A549 (cell line): ENCODE data around the gene AMY2B. TPM values are rescaled to one million over a fixed set of nuclear protein-coding genes. Genes with fewer than 3 reads are reported as not detected.

Source experiments
- ATAC-seq, 2 experiments: fragments of 200-7000 bp in 1 of 2; fragments of >200 bp in 1 of 2; cut with Nextera tagmentation in 1 of 2; cut with Tn5 transposase in 1 of 2; 3 replicates each; pipeline versions ENCODE4 v1.8.0 to v1.9.1; 2018 to 2020; ENCODE audit warnings: mild to moderate bottlenecking in 1 of 2, moderate library complexity in 1 of 2
- CTCF ChIA-PET: fragments of 300-600 bp; sonication (Branson Sonifier 250); formaldehyde crosslinking; extraction: SDS; loops from one replicate; lab custom pipeline; 2021; ENCODE audit warnings: antibody characterized with exemption, inconsistent platforms; lab: Yijun Ruan, JAX
- POLR2A ChIA-PET: fragments of 350-600 bp; formaldehyde crosslinking; extraction: SDS; loops from one replicate; lab custom pipeline; 2021; ENCODE audit warnings: antibody characterized with exemption, inconsistent platforms; lab: Yijun Ruan, JAX
- DNase-seq, 2 experiments: peaks; one replicate each; pipeline versions ENCODE4 v3.0.0 to v3.0.0-alpha.2; 2011 to 2016; ENCODE audit warnings: low read depth in 1 of 2, low spot score in 1 of 2
- FAIRE-seq: peaks from 2 replicates; lab custom pipeline; 2011; peaks lifted over from hg19 to GRCh38; lab: Jason Lieb, UNC
- H3K27ac ChIP-seq, 2 experiments: fragments of >200 bp; sonication (Bioruptor Twin); formaldehyde crosslinking; 3 replicates each; pipeline ENCODE4 v1.5.1; 2016 to 2017
- H3K4me1 ChIP-seq: fragments of >200 bp; sonication (Bioruptor Twin); formaldehyde crosslinking; 3 replicates; pipeline ENCODE4 v1.6.1; 2016
- H3K4me2 ChIP-seq: fragments of >200 bp; sonication (Bioruptor Twin); formaldehyde crosslinking; 3 replicates; pipeline ENCODE4 v1.6.1; 2016
- H3K4me3 ChIP-seq: fragments of >200 bp; sonication (Bioruptor Twin); formaldehyde crosslinking; 3 replicates; pipeline ENCODE4 v1.5.1; 2016
- H3K9me3 ChIP-seq: fragments of >200 bp; sonication (Bioruptor Twin); formaldehyde crosslinking; 3 replicates; pipeline ENCODE4 v1.6.1; 2016
- BHLHE40 ChIP-seq: IDR thresholded peaks from 2 replicates; pipeline ENCODE4 v1.6.1; 2012; ENCODE audit warnings: low read depth, low read length, inconsistent platforms
- CBX2 ChIP-seq: fragments of 200-600 bp; sonication (generic); IDR thresholded peaks from 2 replicates; pipeline ENCODE4 v1.6.1; 2016; ENCODE audit warnings: low read depth, mild to moderate bottlenecking, borderline replicate concordance
- CEBPB ChIP-seq, 2 experiments: fragments of >200 bp in 1 of 2; sonication (Bioruptor Twin) in 1 of 2; formaldehyde crosslinking in 1 of 2; IDR thresholded peaks; 2 replicates each; pipeline ENCODE4 v1.6.1; 2012 to 2016
- CHD2 ChIP-seq: fragments of 150-350 bp; IDR thresholded peaks from 2 replicates; pipeline ENCODE4 v1.6.1; 2014; ENCODE audit warnings: low read length; ENCODE audit not compliant: partially characterized antibody
- EHF ChIP-seq: fragments of 250-450 bp; sonication (Bioruptor Pico); IDR thresholded peaks from 2 replicates; pipeline ENCODE4 v1.5.0; 2020; ENCODE audit warnings: mild to moderate bottlenecking
- EHMT2 ChIP-seq: fragments of 200-600 bp; sonication (generic); IDR thresholded peaks from 2 replicates; pipeline ENCODE4 v1.6.1; 2016; ENCODE audit warnings: antibody characterized with exemption, low read depth, mild to moderate bottlenecking, moderate library complexity
- ELK1 ChIP-seq: fragments of 150-350 bp; IDR thresholded peaks from 2 replicates; pipeline ENCODE4 v1.6.1; 2014; ENCODE audit warnings: low read depth, mild to moderate bottlenecking, low read length
- EP300 ChIP-seq, 2 experiments: fragments of >200 bp; sonication (Bioruptor Twin); formaldehyde crosslinking; IDR thresholded peaks; 2 replicates in 1 of 2; 3 replicates in 1 of 2; pipeline ENCODE4 v1.6.1; 2016 to 2017
- FOSB ChIP-seq: fragments of 250-450 bp; sonication (Bioruptor Pico); IDR thresholded peaks from 2 replicates; pipeline ENCODE4 v1.5.0; 2020; ENCODE audit warnings: mild to moderate bottlenecking, moderate library complexity
- FOXS1 ChIP-seq: fragments of 250-450 bp; sonication (Bioruptor Pico); IDR thresholded peaks from 2 replicates; pipeline ENCODE4 v1.5.0; 2020; ENCODE audit warnings: mild to moderate bottlenecking, moderate library complexity
- GATA3 ChIP-seq: IDR thresholded peaks from 2 replicates; pipeline ENCODE4 v1.6.1; 2012; ENCODE audit warnings: borderline replicate concordance
- HEYL ChIP-seq: fragments of 250-450 bp; sonication (Bioruptor Pico); IDR thresholded peaks from 2 replicates; pipeline ENCODE4 v1.8.0; 2021; ENCODE audit warnings: mild to moderate bottlenecking, moderate library complexity
- HOXA7 ChIP-seq: fragments of 250-450 bp; sonication (Bioruptor Pico); IDR thresholded peaks from 2 replicates; pipeline ENCODE4 v1.5.0; 2020; ENCODE audit warnings: mild to moderate bottlenecking, moderate library complexity
- JUNB ChIP-seq: fragments of >200 bp; sonication (Bioruptor Twin); formaldehyde crosslinking; IDR thresholded peaks from 2 replicates; pipeline ENCODE4 v1.6.1; 2016
- MAFK ChIP-seq: fragments of 450-650 bp; IDR thresholded peaks from 2 replicates; pipeline ENCODE4 v1.6.1; 2014; ENCODE audit not compliant: partially characterized antibody
- NFE2L2 ChIP-seq: fragments of 150-350 bp; conservative IDR thresholded peaks from 2 replicates; pipeline ENCODE4 v1.6.1; 2014; ENCODE audit warnings: low read length
- NPAS2 ChIP-seq: fragments of 250-450 bp; sonication (Bioruptor Pico); IDR thresholded peaks from 2 replicates; pipeline ENCODE4 v1.8.0; 2022; ENCODE audit warnings: mild to moderate bottlenecking, moderate library complexity, borderline replicate concordance
- PHF8 ChIP-seq: fragments of 200-600 bp; sonication (generic); IDR thresholded peaks from 2 replicates; pipeline ENCODE4 v1.6.1; 2016; ENCODE audit warnings: low read depth, mild to moderate bottlenecking, antibody characterized with exemption, moderate library complexity, borderline replicate concordance
- POLR2A ChIP-seq: IDR thresholded peaks from 2 replicates; pipeline ENCODE4 v1.6.1; 2012; ENCODE audit warnings: mild to moderate bottlenecking, low read length
- RNF2 ChIP-seq: fragments of 200-600 bp; sonication (generic); IDR thresholded peaks from 2 replicates; pipeline ENCODE4 v1.6.1; 2016; ENCODE audit warnings: low read depth, mild to moderate bottlenecking, antibody characterized with exemption, moderate library complexity, borderline replicate concordance
- SREBF2 ChIP-seq: fragments of 450-650 bp; IDR thresholded peaks from 2 replicates; pipeline ENCODE4 v1.6.1; 2014; ENCODE audit warnings: mild to moderate bottlenecking, moderate library complexity
- TFCP2L1 ChIP-seq: fragments of 250-450 bp; sonication (Bioruptor Pico); IDR thresholded peaks from 2 replicates; pipeline ENCODE4 v1.5.0; 2021; ENCODE audit warnings: mild to moderate bottlenecking
- TP53 ChIP-seq: fragments of 250-450 bp; sonication (Bioruptor Pico); IDR thresholded peaks from 2 replicates; pipeline ENCODE4 v1.5.0; 2021; ENCODE audit warnings: mild to moderate bottlenecking, moderate library complexity
- ZC3H11A ChIP-seq: fragments of 450-650 bp; IDR thresholded peaks from 2 replicates; pipeline ENCODE4 v1.6.1; 2014; ENCODE audit warnings: antibody characterized with exemption, mild to moderate bottlenecking
- WGBS: methylation state at CpG from one replicate; pipeline ENCODE4 v1.1.6; 2017; ENCODE audit errors: missing lambda C conversion rate; 5-methylcytosine and 5-hydroxymethylcytosine counted together
- polyA plus RNA-seq, 4 experiments: library from polyadenylated mRNA; depleted of rRNA in 3 of 4; stranded (reverse); fragments of >200 nt; fragmentation: RNase III in 1 of 4; extraction: RNeasy Plus Mini Kit Qiagen cat#74134 plus additional on column Dnase treatment in 1 of 4; gene quantifications; 2 replicates in 3 of 4; 3 replicates in 1 of 4; pipeline ENCODE4 v1.2.3, GENCODE V29; 2011 to 2017
- TF ChIP-seq, protein P1 (sequence below): IDR thresholded peaks from 2 replicates; pipeline ENCODE4 v1.6.1; 2012
- TF ChIP-seq, protein P2 (sequence below): fragments of >200 bp; sonication (Bioruptor Twin); formaldehyde crosslinking; IDR thresholded peaks from 3 replicates; pipeline ENCODE4 v1.6.1; 2016
- TF ChIP-seq, protein P3 (sequence below): fragments of >200 bp; sonication (Bioruptor Twin); formaldehyde crosslinking; IDR thresholded peaks from 3 replicates; pipeline ENCODE4 v1.5.1; 2016
- TF ChIP-seq, protein P4 (sequence below): fragments of 250-450 bp; sonication (Bioruptor Pico); IDR thresholded peaks from 2 replicates; pipeline ENCODE4 v1.5.0; 2021; ENCODE audit warnings: mild to moderate bottlenecking, moderate library complexity, borderline replicate concordance

AMY2B gene
- polyA plus RNA-seq, 2 of the 4 experiments (the other 2 are of a cell fraction) = 1.7 to 3.0 TPM

DNA sequence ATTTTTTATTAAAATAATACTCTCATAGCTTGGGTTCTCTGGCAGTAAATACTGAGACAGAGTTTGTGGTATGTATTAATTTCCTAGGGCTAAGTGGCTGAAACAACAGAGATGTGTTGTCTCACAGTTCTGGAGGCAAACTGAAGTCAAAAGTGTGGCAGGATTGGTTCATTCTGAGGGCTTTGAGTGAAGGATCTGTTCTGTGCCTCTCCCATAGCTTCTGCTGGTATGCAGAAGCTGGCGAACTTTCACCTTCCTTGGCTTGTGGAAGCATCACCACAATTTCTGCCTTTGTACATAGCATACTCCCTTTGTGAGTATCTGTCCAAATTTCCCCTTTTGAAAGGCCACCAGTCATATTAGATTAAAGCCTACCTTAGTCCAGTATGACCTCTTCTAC is 24.9 kb upstream of the AMY2B start:
- no peak for ATAC-seq
- FAIRE-seq = no peak

GRCh38 chr1:103547840-103548239 is 23.5 kb upstream of the AMY2B start:
- CTCF ChIA-PET = no interaction called here
- no peak overlapping the region for H3K4me2 ChIP-seq

More for the DNA sequence above, 24.9 kb upstream of the AMY2B start:
- 100% methylated on average over 1 of the region's 1 CpG for WGBS
- Histone ChIP-seq H3K27ac (no peak overlapping the region), H3K9me3 (no peaks in the 10 kb centered on the region), H3K4me2 (no peak overlapping the region), H3K4me1 (no peaks in the 10 kb centered on the region), H3K4me3 (no peak overlapping the region)
- ChIA-PET POLR2A (no interaction called here), CTCF (no interaction called here)
- TF ChIP-seq FOSB (no peak), BHLHE40 (no peak), TP53 (no peak), FOXS1 (CRISPR knock-in tag) (no peak), JUNB (no peak), POLR2A (no peak), PHF8 (no peak), ZC3H11A (no peak), HOXA7 (CRISPR knock-in tag) (no peak), CEBPB (IDR thresholded peaks at IDR 0.05) (no peak), CHD2 (no peak), GATA3 (no peak), ELK1 (no peak), EHF (CRISPR knock-in tag) (no peak), NFE2L2 (no peak), HEYL (no peak), SREBF2 (no peak)
- DNase-seq = no peak

More at GRCh38 chr1:103547840-103548239, 23.5 kb upstream of the AMY2B start:
- 86% methylated on average over 1 of the region's 3 CpGs for WGBS
- H3K4me3 ChIP-seq = no peak overlapping the region
- DNase-seq (no peak), FAIRE-seq (no peak), ATAC-seq (no peak)
- TF ChIP-seq PHF8 (no peak), RNF2 (no peak), EP300 (IDR thresholded peaks at IDR 0.05) (no peak), HOXA7 (CRISPR knock-in tag) (no peak), TFCP2L1 (CRISPR knock-in tag) (no peak), CEBPB (IDR thresholded peaks at IDR 0.05) (no peak), MAFK (no peak), HEYL (no peak), NFE2L2 (no peak), CBX2 (no peak), NPAS2 (no peak), EHMT2 (no peak), CHD2 (no peak)
- TF ChIP-seq, protein P1, sequence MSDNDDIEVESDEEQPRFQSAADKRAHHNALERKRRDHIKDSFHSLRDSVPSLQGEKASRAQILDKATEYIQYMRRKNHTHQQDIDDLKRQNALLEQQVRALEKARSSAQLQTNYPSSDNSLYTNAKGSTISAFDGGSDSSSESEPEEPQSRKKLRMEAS = no peak
- TF ChIP-seq, protein P2, sequence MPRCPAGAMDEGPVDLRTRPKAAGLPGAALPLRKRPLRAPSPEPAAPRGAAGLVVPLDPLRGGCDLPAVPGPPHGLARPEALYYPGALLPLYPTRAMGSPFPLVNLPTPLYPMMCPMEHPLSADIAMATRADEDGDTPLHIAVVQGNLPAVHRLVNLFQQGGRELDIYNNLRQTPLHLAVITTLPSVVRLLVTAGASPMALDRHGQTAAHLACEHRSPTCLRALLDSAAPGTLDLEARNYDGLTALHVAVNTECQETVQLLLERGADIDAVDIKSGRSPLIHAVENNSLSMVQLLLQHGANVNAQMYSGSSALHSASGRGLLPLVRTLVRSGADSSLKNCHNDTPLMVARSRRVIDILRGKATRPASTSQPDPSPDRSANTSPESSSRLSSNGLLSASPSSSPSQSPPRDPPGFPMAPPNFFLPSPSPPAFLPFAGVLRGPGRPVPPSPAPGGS = no peak
- TF ChIP-seq, protein P3, sequence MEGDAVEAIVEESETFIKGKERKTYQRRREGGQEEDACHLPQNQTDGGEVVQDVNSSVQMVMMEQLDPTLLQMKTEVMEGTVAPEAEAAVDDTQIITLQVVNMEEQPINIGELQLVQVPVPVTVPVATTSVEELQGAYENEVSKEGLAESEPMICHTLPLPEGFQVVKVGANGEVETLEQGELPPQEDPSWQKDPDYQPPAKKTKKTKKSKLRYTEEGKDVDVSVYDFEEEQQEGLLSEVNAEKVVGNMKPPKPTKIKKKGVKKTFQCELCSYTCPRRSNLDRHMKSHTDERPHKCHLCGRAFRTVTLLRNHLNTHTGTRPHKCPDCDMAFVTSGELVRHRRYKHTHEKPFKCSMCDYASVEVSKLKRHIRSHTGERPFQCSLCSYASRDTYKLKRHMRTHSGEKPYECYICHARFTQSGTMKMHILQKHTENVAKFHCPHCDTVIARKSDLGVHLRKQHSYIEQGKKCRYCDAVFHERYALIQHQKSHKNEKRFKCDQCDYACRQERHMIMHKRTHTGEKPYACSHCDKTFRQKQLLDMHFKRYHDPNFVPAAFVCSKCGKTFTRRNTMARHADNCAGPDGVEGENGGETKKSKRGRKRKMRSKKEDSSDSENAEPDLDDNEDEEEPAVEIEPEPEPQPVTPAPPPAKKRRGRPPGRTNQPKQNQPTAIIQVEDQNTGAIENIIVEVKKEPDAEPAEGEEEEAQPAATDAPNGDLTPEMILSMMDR = no peak
- TF ChIP-seq, protein P4, sequence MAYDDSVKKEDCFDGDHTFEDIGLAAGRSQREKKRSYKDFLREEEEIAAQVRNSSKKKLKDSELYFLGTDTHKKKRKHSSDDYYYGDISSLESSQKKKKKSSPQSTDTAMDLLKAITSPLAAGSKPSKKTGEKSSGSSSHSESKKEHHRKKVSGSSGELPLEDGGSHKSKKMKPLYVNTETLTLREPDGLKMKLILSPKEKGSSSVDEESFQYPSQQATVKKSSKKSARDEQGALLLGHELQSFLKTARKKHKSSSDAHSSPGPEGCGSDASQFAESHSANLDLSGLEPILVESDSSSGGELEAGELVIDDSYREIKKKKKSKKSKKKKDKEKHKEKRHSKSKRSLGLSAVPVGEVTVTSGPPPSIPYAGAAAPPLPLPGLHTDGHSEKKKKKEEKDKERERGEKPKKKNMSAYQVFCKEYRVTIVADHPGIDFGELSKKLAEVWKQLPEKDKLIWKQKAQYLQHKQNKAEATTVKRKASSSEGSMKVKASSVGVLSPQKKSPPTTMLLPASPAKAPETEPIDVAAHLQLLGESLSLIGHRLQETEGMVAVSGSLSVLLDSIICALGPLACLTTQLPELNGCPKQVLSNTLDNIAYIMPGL (CRISPR knock-in tag) = no peak
- no peak overlapping the region for H3K27ac ChIP-seq
- POLR2A ChIA-PET = interaction anchor here (0.6 kb wide), 1 partner anchor 22 kb away, joined by 3 read pairs; no protein-coding TSS in a partner anchor
- H3K9me3 ChIP-seq = no peaks in the 10 kb centered on the region
- H3K4me1 ChIP-seq = no peaks in the 10 kb centered on the region
